Retinal pigment epithelial cell (primary cell): ENCODE results near the gene CFAP100.

Source experiments
- DNase-seq: peaks from one replicate; pipeline ENCODE4 v3.0.0-alpha.2; 2010; ENCODE audit warnings: low read depth
- H3K4me3 ChIP-seq: 2 replicates; pipeline ENCODE4 v1.5.1; 2011; ENCODE audit warnings: mild to moderate bottlenecking, low read length, control low read depth, moderate library complexity
- CTCF ChIP-seq: conservative IDR thresholded peaks from 2 replicates; pipeline ENCODE4 v1.5.1; 2011; ENCODE audit warnings: low read depth, low read length, control low read depth, inconsistent platforms

Gene CFAP100

GRCh38 chr3:126480861-126481260 lies 86.2 kb downstream of the CFAP100 start:
- TF ChIP-seq CTCF: no peak
- DNase-seq: no peak
- H3K4me3 ChIP-seq: no peak overlapping the region

DNA sequence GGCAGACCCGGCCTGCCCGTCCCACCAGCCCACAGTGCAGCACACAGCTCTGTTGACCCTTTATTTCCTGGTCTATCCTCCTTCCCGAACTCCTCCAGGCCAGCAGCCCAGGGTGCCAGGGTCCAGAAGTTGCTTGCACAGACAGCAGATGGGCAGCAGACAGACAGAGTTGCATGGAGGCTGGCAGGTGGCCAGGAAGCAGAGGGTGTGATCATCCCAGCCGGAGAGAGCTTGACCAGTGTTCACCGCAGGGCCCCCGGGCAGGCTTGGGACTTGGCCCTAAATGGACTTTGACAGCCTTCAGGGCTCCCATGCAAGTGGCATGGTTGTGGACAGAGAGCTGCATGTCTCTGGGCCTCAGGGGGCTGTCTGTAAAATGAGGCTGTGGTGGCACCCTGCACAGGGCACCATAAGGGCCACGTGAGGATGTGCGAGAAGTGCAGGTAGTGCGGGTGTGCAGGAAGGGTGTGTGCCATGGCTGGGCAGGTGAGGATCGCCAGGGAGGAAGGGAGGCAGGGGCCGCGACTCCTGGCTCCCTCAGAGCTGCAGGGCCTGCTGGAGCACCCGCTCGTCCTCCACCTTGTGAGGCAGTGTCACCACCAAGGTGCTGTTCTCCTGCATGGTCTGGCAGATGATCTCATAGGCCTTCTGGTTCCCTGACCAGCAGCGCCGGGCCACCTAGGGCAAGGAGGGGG lies 87.2 kb downstream of the CFAP100 start:
- DNase-seq: no peak
- no peak overlapping the region for H3K4me3 ChIP-seq
- TF ChIP-seq CTCF: no peak

DNA sequence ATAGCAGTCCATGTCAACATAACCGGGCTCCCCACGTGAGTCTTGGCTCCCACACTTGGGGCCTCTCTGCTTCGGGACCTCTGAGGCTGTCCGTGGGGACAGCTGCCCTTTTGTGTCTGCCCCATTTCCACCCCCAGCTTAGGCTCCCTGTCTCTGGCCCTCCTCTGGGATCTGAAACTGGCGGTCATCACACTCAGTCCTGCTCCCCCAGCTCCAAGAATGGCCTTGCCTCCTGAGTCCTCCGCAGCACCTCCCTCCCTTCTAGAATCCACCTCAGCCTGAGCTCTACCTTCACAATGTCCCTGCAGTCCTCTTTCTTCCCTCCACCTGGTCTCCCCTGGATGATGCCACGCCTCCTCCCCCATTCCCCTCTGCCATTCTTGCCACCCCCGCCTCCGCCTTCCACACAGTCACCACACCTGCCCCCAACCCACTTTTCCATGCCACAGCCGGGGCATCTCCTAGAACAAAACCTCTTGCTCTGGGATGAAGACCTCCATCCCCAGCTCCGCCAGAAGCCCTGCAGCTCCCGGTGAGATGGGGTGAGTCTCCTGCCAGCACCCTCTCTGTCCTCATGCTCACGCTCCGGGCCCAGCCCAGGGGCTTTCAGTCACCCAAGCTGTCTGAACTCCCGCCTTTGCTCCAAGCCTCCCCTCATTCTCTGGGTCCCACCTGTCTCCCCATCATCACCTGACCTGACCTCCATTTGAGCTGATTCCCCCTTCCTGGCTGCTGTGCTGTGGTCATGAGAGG lies 88.0 kb downstream of the CFAP100 start:
- TF ChIP-seq CTCF: no peak
- no peak for DNase-seq
- H3K4me3 ChIP-seq: no peak overlapping the region

GRCh38 chr3:126483321-126483761 lies 88.6 kb downstream of the CFAP100 start:
- H3K4me3 ChIP-seq: no peak overlapping the region
- TF ChIP-seq CTCF: no peak
- DNase-seq: no peak

GRCh38 chr3:126484148-126484547 lies 89.4 kb downstream of the CFAP100 start:
- no peak for TF ChIP-seq CTCF
- DNase-seq: no peak
- H3K4me3 ChIP-seq: no peak overlapping the region

DNA sequence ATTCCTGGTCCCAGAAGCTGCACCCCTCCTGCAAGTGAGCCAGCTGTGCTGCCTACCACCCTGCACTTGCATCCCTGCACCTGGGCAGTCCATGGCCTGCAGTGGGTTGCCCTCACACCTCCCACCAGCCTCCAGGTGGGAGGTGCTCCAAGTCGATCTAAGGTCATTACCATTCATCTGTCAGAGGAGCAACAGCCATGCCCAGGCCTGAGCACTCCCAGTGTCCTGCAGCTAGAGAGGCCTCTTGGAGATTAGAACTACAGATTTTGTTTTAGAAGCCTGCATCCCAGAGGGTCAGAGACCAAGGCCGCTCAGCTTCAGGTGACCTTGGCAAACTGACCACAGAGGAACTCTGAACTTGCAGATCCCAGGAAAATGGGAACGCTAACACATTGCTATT lies 90.0 kb downstream of the CFAP100 start:
- DNase-seq: no peak
- no peak overlapping the region for H3K4me3 ChIP-seq
- no peak for TF ChIP-seq CTCF
